ENCODE results near the gene CARD11. TPM values are rescaled to one million over a fixed set of nuclear protein-coding genes. Genes with fewer than 3 reads are reported as not detected.

Gene CARD11
- total and polyA plus RNA-seq, 2 experiments from 2014 or later = 17.7 to 29.0 TPM

- TF ChIP-seq ZNF462 (CRISPR knock-in tag; IDR thresholded peaks at IDR 0.05) (no peak), EZH2 (IDR thresholded peaks at IDR 0.05; ENCODE audit: low read depth, unreplicated experiment) (no peak), REST (IDR thresholded peaks at IDR 0.05; ENCODE audit: unreplicated experiment) (no peak)
Observed at GRCh38 chr7:3028758-3029093, 14.9 kb downstream of the CARD11 start (continued).

- ATAC-seq = peak; percentile 36; the same call in 2 of the 3 replicates
- DNase-seq (ENCODE audit: low spot score) = no peak
- H3K4me1 Mint-ChIP-seq = peaks cover 18% of the 10 kb centered on the region
- H3F3A ChIP-seq (replicated peaks; ENCODE audit: low read depth) = no peaks in the 10 kb centered on the region
- H4K20me1 ChIP-seq (replicated peaks; ENCODE audit: insufficient read depth) = no peaks in the 10 kb centered on the region; the same call in 1 of the 2 replicates
- no peak overlapping the region for H2AFZ ChIP-seq
- H3K9me3 Mint-ChIP-seq = peaks cover 9% of the 10 kb centered on the region; the same call in 2 of the 3 replicates
- peaks cover 22% of the 10 kb centered on the region; the same call in 1 of the 2 replicates for H3K79me2 ChIP-seq (replicated peaks; ENCODE audit: insufficient read depth)
- peak overlapping the region; percentile 62 for H3K27ac ChIP-seq (ENCODE audit: low read depth)
- H3K36me3 Mint-ChIP-seq (ENCODE audit: low read depth) = peaks cover 15% of the 10 kb centered on the region
- H3K4me3 ChIP-seq = no peak overlapping the region
- peak overlapping the region; percentile 81 for H3K27ac Mint-ChIP-seq
- no peaks in the 10 kb centered on the region for H3K36me3 ChIP-seq (ENCODE audit: insufficient read depth)
- H3K4me2 ChIP-seq = no peak overlapping the region
- no peaks in the 10 kb centered on the region for H3K9me2 ChIP-seq (ENCODE audit: insufficient read depth)
- peaks cover 12% of the 10 kb centered on the region for H3K4me1 ChIP-seq (ENCODE audit: insufficient read depth)
- no peak overlapping the region for H3K4me3 Mint-ChIP-seq
- H3K27me3 Mint-ChIP-seq (ENCODE audit: insufficient read depth, low read depth, poor library complexity) = no peaks in the 10 kb centered on the region
- no peaks in the 10 kb centered on the region for H3K27me3 ChIP-seq (ENCODE audit: insufficient read depth)
- TF ChIP-seq ETS1 (IDR thresholded peaks at IDR 0.05) (no peak), REST (IDR thresholded peaks at IDR 0.05; ENCODE audit: unreplicated experiment) (no peak), CREB1 (CRISPR knock-in tag; IDR thresholded peaks at IDR 0.05; ENCODE audit: low read depth) (no peak), EZH2phosphoT487 (IDR thresholded peaks at IDR 0.05; ENCODE audit: unreplicated experiment) (no peak), ZNF114 (CRISPR knock-in tag; IDR thresholded peaks at IDR 0.05) (no peak), STAT1 (IDR thresholded peaks at IDR 0.05; ENCODE audit: unreplicated experiment) (no peak)
Observed at GRCh38 chr7:3028071-3028757, 15.5 kb downstream of the CARD11 start.
